NB4 (cell line): ENCODE measurements around the gene SETD5.

Experiments
- POLR2A ChIP-seq: IDR thresholded peaks from 2 replicates; pipeline ENCODE4 v1.6.1; 2011; ENCODE audit warnings: mild to moderate bottlenecking; ENCODE audit not compliant: insufficient read length; ENCODE audit errors: extremely low read depth
- TF ChIP-seq, protein P1 (sequence below): IDR thresholded peaks from one replicate; pipeline ENCODE4 v1.5.1; 2012; ENCODE audit warnings: low read depth, low read length
- TF ChIP-seq, protein P2 (sequence below): IDR thresholded peaks from 2 replicates; pipeline ENCODE4 v1.6.1; 2011; ENCODE audit warnings: low read depth, low read length

DNA sequence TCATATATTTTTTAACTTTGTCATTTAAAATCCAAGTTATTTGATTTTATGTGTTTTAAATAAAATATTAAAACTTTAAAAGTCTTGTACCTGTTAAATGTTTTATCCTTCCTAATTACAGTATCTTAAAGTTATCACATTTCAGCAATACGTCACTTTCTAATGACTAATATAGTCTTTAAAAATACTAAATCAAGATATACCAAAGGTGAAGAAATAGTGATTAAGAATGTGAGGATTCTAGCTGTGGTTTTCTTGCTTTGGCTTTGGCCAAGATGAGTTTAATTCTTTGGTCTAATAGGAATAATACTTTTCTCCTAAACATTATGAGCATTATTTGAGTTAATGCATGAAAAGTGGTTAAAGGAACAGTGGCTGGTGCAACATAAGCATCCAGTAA is 13.9 kb downstream of the SETD5 start:
- TF ChIP-seq, protein P1, sequence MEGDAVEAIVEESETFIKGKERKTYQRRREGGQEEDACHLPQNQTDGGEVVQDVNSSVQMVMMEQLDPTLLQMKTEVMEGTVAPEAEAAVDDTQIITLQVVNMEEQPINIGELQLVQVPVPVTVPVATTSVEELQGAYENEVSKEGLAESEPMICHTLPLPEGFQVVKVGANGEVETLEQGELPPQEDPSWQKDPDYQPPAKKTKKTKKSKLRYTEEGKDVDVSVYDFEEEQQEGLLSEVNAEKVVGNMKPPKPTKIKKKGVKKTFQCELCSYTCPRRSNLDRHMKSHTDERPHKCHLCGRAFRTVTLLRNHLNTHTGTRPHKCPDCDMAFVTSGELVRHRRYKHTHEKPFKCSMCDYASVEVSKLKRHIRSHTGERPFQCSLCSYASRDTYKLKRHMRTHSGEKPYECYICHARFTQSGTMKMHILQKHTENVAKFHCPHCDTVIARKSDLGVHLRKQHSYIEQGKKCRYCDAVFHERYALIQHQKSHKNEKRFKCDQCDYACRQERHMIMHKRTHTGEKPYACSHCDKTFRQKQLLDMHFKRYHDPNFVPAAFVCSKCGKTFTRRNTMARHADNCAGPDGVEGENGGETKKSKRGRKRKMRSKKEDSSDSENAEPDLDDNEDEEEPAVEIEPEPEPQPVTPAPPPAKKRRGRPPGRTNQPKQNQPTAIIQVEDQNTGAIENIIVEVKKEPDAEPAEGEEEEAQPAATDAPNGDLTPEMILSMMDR, result no peak
- TF ChIP-seq, protein P2, sequence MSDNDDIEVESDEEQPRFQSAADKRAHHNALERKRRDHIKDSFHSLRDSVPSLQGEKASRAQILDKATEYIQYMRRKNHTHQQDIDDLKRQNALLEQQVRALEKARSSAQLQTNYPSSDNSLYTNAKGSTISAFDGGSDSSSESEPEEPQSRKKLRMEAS, result no peak
- TF ChIP-seq POLR2A, result no peak
